NCI-H345 treated with DMSO at 0.1 percent for 48 hours (cell line): ENCODE data around the gene SNAPC1.
"Not testable (repeated sequence)": the region's sequence is repeated elsewhere in the genome, so short reads cannot be mapped to it uniquely, and the experiment has no call there.

ENCODE experiments used
- DNase-seq: peaks from one replicate; lab custom pipeline; 2025; ENCODE audit not compliant: unreplicated experiment; lab: John Stamatoyannopoulos, UW

The SNAPC1 gene

GRCh38 chr14:61761959-61762786, at the start of gene SNAPC1:
SNAPC1 (plus strand) TSS chr14:61762420; CDS start chr14:61762461, 41 bp downstream.
- DNase-seq: peak; percentile 98

GRCh38 chr14:61713724-61714437, 48.3 kb upstream of the SNAPC1 start:
- no peak for DNase-seq

GRCh38 chr14:61716956-61717355, 45.3 kb upstream of the SNAPC1 start:
- DNase-seq: no peak

- DNase-seq: no peak
Observed at GRCh38 chr14:61718039-61718438, 44.2 kb upstream of the SNAPC1 start.

GRCh38 chr14:61719344-61720293, 42.6 kb upstream of the SNAPC1 start:
- DNase-seq: no peak

- no peak for DNase-seq
Observed at GRCh38 chr14:61720294-61720661, 41.9 kb upstream of the SNAPC1 start.

GRCh38 chr14:61720741-61721140, 41.5 kb upstream of the SNAPC1 start:
- no peak for DNase-seq

- no peak for DNase-seq
Observed at GRCh38 chr14:61724133-61724532, 38.1 kb upstream of the SNAPC1 start.

GRCh38 chr14:61726778-61727658, 35.2 kb upstream of the SNAPC1 start:
- no peak for DNase-seq

- DNase-seq: peak; percentile 5
Observed at GRCh38 chr14:61730756-61731373, 31.4 kb upstream of the SNAPC1 start.

- DNase-seq: no peak
Observed at GRCh38 chr14:61733972-61734371, 28.2 kb upstream of the SNAPC1 start.

- no peak for DNase-seq
Observed at GRCh38 chr14:61736751-61737150, 25.5 kb upstream of the SNAPC1 start.

GRCh38 chr14:61737915-61738314, 24.3 kb upstream of the SNAPC1 start:
- DNase-seq: no peak

GRCh38 chr14:61739133-61739532, 23.1 kb upstream of the SNAPC1 start:
- DNase-seq: no peak

- no peak for DNase-seq
Observed at GRCh38 chr14:61742371-61742770, 19.8 kb upstream of the SNAPC1 start.

GRCh38 chr14:61744238-61744637, 18.0 kb upstream of the SNAPC1 start:
- no peak for DNase-seq

GRCh38 chr14:61746346-61746745, 15.9 kb upstream of the SNAPC1 start:
- not testable (repeated sequence) for DNase-seq

GRCh38 chr14:61746881-61747280, 15.3 kb upstream of the SNAPC1 start:
- DNase-seq: no peak

- no peak for DNase-seq
Observed at GRCh38 chr14:61747342-61747741, 14.9 kb upstream of the SNAPC1 start.

- no peak for DNase-seq
Observed at GRCh38 chr14:61749264-61749663, 13.0 kb upstream of the SNAPC1 start.
